Measurements from ENCODE around the gene CDH10.

Gene CDH10

DNA sequence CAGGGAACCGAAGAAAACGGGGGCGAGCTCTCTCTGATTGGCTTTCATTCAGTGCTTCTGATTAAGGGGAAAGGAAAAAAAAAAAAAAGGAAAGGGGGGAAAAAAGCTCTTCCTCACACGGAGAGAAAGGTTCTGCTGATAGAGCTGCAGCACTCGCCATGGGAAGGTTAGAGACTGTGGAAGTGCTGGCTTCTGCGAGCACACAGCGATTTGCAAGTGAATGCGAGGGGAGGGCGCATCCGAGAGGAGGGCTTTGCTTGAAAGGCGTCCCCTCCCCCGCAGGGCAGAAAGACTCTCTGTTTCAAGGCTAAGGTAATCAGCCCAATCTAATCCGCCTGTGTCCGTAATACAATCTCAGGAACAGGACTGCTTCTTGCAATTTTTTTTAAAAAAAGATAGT is at the start of gene CDH10:
TSS of gene CDH10 (minus strand) at position 218 of the 400 bp plus-strand sequence. CDS start 51,488 bp downstream, outside the sequence.
- peak; percentile 89 for DNase-seq (ENCODE audit: low spot score)

- no peak for DNase-seq (ENCODE audit: low spot score)
Observed at GRCh38 chr5:24693609-24694008, 48.8 kb upstream of the CDH10 start.

DNA sequence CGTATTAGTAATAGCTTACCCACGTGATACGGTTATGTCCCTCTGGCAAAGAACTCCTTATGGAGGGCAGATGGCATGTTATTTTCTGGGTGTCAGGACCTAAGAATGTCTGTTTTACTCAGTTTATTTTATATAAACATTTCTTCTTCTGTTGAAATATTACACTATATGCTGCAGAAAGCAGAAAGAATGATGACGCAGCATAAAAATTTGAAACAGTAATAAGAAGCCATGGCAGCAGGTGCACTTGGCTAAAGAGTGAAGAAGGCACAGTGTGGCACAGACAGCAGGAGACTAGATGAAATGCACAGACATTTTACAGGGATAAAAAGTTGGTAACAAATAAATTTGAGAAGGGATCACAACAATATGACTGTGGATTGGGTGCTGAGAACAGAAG is 46.3 kb upstream of the CDH10 start:
- DNase-seq (ENCODE audit: low spot score): no peak

DNA sequence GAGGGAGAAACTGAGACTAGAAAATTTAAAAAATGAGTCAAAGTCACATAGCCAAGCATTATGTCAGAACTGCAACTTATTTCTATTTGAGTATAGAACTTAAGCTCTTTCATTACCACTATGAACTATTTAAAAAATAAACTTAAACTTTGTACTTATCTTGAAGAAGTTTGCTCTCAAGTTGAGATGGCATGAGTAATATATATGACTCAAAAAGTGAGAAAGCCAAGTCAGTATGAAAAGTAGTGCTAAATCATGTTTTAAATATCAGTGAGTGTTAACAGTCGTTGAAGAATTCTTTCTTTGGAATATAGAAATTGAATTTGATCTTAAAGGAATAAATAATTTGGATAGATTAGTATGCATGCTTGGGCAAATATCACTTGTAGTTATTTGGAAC is 36.3 kb upstream of the CDH10 start:
- DNase-seq (ENCODE audit: low spot score): no peak

DNA sequence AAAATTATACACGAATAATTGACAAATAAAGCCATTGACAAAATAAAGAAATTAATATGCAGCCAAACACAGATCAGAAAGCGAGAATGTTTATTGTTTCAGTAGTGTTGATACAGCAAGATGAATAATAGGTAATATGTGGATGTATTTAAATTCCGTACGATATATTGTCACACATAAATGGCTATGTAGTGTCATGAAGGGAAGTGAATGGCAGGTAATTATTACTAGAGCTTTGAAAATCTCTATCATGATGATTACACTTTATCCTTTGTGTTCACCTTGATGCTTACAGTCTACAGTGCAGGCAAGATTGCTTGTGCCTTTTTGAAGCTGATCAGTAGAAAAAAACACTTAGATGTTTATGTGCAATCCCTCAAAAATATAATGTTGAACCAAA is 23.3 kb upstream of the CDH10 start:
- DNase-seq (ENCODE audit: low spot score): no peak

GRCh38 chr5:24649531-24649930 is 4.8 kb upstream of the CDH10 start:
- DNase-seq (ENCODE audit: low spot score): no peak

DNA sequence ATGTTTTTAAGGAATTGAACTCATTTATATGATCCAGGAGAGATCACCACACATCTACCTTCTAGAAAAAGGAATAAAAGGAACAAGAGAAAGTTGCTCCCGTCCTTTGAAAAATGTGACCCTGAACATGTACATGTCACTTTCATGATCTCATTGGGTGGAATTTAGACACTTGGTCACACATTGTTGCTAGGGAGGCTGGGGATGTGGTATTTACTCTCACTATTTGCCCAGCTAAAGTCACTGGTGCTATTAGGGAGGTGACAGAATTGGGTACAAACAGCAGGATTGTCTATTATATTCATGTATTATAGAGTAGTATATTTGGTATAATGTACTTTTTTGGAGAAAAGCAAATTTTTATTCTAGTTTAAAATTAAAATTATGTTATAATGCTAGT is 2.1 kb upstream of the CDH10 start:
- DNase-seq (ENCODE audit: low spot score): no peak

DNA sequence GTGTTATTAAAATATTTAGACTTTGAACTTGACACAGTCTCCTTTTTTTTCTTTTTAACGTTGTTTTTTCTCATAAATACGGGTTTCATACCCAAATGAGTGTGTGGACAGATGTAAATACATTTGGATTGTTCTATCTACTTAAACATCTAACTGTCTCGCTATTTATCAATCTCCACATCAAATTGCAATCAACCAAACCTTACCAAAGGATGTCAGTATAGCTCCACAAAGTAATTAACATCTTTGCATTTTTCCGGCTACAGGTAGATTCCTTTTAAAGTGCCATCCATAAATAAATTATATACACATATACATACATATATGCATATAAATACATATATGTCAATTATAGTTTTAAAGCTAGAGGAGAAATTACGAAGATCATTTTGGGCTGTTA is 705 bp upstream of the CDH10 start:
- no peak for DNase-seq (ENCODE audit: low spot score)

DNA sequence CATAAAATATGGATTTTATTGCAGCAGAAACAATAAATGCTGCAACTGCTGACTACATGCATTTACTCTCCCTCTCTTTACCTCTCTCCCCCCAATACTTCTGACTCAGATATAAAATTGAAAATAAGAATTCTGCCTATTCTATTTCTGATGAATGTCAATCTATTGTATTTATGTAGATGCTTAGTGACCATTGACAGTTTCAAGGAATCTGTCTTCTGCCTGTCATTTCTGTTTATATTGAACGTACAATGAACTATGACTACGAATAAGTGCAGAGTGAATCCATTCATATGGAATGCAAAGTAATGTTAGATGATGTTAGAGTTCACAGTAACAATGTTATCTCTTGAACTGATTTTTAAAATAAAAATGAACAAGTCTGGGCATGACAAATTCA is 898 bp downstream of the CDH10 start:
- no peak for DNase-seq (ENCODE audit: low spot score)

GRCh38 chr5:24643156-24643555 is 1.6 kb downstream of the CDH10 start:
- DNase-seq (ENCODE audit: low spot score): no peak

GRCh38 chr5:24642022-24642421 is 2.8 kb downstream of the CDH10 start:
- DNase-seq (ENCODE audit: low spot score): no peak

GRCh38 chr5:24635209-24635608 is 9.6 kb downstream of the CDH10 start:
- DNase-seq (ENCODE audit: low spot score): no peak

DNA sequence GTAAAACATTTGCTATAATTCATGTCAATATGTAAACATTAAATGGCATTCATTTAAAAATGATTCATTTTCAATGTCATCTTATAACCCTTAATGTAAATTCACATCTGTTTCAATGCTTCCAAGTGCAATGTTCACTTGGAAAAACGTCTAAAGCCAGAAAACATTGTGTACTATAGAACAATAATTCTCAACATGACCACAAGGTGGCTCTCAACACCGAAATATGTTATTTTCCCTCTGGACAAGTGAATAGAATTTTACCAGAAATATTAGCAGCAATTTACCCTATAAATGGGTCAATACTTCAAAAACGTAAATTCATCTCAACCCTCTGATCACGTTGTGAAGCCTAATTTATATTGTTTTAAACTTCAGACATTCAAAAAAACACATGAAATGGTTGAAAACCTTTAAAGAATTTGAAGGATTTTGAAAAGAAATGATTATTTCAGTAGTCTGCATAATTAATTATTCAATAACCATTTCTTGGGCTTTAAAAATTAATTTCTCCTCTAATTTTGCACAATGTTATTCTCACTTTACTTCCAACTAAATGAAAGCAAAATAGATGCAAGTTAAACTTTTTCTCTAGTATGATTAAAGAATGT is 11.0 kb downstream of the CDH10 start:
- DNase-seq (ENCODE audit: low spot score): no peak

GRCh38 chr5:24632353-24632752 is 12.4 kb downstream of the CDH10 start:
- no peak for DNase-seq (ENCODE audit: low spot score)

GRCh38 chr5:24630918-24631317 is 13.9 kb downstream of the CDH10 start:
- DNase-seq (ENCODE audit: low spot score): no peak

DNA sequence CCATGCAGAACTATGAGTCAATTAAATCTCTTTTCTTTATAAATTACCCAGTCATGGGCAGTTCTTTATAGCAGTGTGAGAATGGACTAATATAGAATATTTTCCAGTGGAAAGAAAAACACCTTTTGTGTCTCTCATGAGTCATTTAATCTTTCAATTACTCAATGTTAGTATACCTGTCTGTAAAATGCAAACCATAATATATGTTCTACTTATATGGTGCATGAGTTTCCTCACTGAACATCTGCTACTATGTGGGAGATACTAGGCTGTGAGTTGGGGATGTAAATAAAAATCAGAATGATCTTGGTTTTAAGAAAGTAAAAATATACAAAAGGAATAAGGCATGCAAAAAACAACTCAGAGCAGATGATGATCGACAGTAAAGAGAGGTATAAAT is 15.0 kb downstream of the CDH10 start:
- no peak for DNase-seq (ENCODE audit: low spot score)

DNA sequence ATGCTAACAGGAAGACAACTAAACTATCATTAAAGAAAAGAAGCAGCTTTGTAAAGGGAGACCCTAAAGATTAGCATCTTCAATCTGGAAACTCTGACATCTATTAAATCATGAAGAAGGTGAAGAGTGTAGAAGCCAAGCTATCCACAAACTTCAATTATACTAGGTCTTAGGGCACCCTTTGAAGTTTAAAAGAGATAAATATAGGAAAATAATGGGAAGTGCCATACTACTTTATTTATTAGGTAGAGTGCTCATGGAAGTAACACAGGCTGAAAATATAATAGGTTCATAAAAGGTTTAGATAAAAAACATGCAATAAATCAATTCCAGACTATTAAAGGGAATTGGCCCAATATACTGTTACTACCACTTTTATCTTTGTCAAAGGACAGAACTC is 19.9 kb downstream of the CDH10 start:
- no peak for DNase-seq (ENCODE audit: low spot score)

DNA sequence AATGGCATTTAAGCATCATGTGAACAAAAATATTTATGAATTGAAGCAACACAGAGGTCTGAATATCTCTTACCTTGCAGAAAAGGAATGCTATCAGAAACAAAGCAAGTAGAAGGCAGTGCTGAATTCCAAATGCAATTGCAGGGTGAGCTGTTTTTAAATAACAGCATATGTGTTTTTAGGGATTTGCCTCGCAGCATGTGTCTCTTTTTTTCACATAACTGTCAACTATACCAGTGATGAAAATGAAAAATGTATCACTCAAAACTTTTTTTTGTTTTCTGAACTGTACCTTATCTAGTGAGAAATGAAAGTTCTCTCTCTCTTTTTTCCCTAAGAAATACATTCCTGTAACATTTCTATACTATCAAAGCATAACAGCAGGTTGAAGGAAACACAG is 21.2 kb downstream of the CDH10 start:
- DNase-seq (ENCODE audit: low spot score): no peak

- no peak for DNase-seq (ENCODE audit: low spot score)
Observed at GRCh38 chr5:24623031-24623430, 21.7 kb downstream of the CDH10 start.

DNA sequence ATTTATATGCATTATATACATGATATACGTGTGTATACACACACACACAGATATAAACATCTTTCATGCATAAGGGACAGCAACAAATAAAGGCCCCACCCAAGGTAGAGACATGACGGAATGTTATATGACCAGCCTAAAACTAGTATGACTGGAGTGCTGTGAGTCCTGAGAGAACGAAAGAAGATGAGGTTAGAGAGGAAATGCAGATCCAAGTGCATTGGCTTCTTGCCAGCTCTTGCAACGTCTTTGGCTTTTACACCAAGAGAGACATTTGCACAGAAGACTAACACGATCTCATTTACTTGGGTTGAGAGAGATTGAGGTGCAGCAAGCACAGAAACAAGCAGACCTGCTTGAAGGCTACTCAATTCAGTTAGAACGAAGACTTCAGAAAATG is 23.0 kb downstream of the CDH10 start:
- DNase-seq (ENCODE audit: low spot score): no peak

GRCh38 chr5:24616566-24616965 is 28.2 kb downstream of the CDH10 start:
- no peak for DNase-seq (ENCODE audit: low spot score)

- no peak for DNase-seq (ENCODE audit: low spot score)
Observed at GRCh38 chr5:24615159-24615558, 29.6 kb downstream of the CDH10 start.

GRCh38 chr5:24609706-24610105 is 35.1 kb downstream of the CDH10 start:
- no peak for DNase-seq (ENCODE audit: low spot score)

DNA sequence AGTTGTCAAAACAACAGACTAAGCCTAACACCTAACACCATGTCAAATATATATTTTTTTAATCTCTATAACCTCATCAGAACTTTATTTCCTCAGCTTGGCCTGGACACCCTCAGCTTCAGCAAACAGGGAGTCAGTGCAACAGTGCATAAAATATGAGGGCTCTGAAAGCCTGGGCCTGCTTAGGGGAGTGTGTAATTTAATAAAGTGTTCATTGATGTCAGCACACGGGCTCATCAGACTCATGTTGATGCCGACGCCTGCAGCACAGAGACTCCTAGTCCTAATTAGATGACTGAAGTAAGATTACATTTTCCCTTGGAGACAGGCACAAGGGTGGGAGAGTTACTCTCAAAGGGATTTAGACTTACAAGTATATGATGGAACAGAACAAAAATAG is 37.8 kb downstream of the CDH10 start:
- DNase-seq (ENCODE audit: low spot score): no peak

DNA sequence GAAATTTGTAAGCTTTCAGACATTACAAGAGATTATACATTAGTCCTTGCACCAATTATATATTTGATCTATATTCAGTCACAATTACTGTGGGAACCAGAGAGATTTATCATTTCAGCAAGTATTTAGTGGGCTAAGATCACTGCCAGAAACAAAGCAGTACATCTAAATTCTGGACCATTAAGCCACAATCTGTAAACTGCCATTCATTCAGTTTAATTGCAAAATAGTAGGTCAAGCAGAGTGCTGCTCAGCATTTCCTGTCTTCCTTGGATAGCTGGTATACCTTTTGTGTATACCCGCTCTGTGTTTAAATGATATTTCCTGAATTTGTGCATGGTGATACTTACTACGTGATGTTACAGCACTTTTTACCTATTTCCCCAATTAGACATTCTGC is 42.6 kb downstream of the CDH10 start:
- DNase-seq (ENCODE audit: low spot score): no peak

Measured in ecto neural progenitor cell (in vitro differentiated cells).